HCT116 (cell line): ENCODE data around the gene LGR6.

Source experiments
- CBX3 ChIP-seq: IDR thresholded peaks from 2 replicates; pipeline ENCODE4 v1.6.1; 2012; ENCODE audit warnings: low read depth
- CEBPB ChIP-seq: IDR thresholded peaks from 2 replicates; pipeline ENCODE4 v1.6.1; 2012; ENCODE audit warnings: low read depth
- ELF1 ChIP-seq: IDR thresholded peaks from 2 replicates; pipeline ENCODE4 v1.6.1; 2012; ENCODE audit warnings: low read depth, borderline replicate concordance
- POLR2A ChIP-seq: IDR thresholded peaks from 2 replicates; pipeline ENCODE4 v1.7.0; 2011; ENCODE audit warnings: borderline replicate concordance; ENCODE audit not compliant: insufficient read depth, insufficient read length; ENCODE audit errors: extremely low read depth
- POLR2AphosphoS5 ChIP-seq: IDR thresholded peaks from 2 replicates; pipeline ENCODE4 v1.6.1; 2011; ENCODE audit warnings: mild to moderate bottlenecking, low read depth, low read length, moderate library complexity
- SIN3A ChIP-seq: IDR thresholded peaks from 2 replicates; pipeline ENCODE4 v1.6.1; 2012; ENCODE audit warnings: low read depth
- TF ChIP-seq, protein P1 (sequence below), 3 experiments: fragments of 200-600 bp in 1 of 3; sonication (generic) in 1 of 3; IDR thresholded peaks in 2 of 3; conservative IDR thresholded peaks in 1 of 3; 2 replicates each; pipeline ENCODE4 v1.5.1; 2012 to 2017; ENCODE audit warnings: low read depth in 2 of 3, low read length in 2 of 3, antibody characterized with exemption in 1 of 3, borderline replicate concordance in 1 of 3, control low read depth in 1 of 3, mild to moderate bottlenecking in 1 of 3, mixed read lengths in 1 of 3, mixed run types in 1 of 3, moderate library complexity in 1 of 3; ENCODE audit not compliant: insufficient read depth in 1 of 3
- TF ChIP-seq, protein P2 (sequence below): IDR thresholded peaks from 2 replicates; pipeline ENCODE4 v1.6.1; 2012; ENCODE audit warnings: low read depth
- TF ChIP-seq, protein P3 (sequence below): IDR thresholded peaks from 2 replicates; pipeline ENCODE4 v1.6.1; 2012

DNA sequence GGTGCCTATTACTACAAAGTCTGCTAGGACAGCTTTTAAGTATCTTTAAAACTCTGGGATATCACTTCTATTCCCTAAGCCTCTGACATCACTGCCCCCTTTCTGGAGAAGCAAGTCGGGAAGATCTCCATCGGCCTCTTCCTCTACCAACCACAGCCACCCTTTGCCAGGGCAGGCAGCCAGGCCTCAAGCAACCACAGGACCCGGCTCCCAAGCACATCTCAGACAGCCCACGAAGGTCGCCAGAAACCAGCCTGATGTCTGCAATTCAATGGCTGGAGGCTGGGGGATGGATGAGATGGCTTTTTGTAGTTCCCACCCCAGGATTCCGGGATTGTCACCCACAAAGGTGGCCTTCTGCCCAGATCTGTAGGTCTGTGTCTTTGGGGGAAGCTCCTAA, 70.7 kb downstream of the LGR6 start:
- TF ChIP-seq, protein P1, sequence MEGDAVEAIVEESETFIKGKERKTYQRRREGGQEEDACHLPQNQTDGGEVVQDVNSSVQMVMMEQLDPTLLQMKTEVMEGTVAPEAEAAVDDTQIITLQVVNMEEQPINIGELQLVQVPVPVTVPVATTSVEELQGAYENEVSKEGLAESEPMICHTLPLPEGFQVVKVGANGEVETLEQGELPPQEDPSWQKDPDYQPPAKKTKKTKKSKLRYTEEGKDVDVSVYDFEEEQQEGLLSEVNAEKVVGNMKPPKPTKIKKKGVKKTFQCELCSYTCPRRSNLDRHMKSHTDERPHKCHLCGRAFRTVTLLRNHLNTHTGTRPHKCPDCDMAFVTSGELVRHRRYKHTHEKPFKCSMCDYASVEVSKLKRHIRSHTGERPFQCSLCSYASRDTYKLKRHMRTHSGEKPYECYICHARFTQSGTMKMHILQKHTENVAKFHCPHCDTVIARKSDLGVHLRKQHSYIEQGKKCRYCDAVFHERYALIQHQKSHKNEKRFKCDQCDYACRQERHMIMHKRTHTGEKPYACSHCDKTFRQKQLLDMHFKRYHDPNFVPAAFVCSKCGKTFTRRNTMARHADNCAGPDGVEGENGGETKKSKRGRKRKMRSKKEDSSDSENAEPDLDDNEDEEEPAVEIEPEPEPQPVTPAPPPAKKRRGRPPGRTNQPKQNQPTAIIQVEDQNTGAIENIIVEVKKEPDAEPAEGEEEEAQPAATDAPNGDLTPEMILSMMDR (IDR thresholded peaks at IDR 0.05 in 2 of 3, conservative IDR thresholded peaks at IDR 0.05 in 1 of 3; ENCODE audit: borderline replicate concordance in 1 of 3, insufficient read depth in 1 of 3, low read depth in 2 of 3, low read length in 2 of 3), result no peak
- TF ChIP-seq, protein P2, sequence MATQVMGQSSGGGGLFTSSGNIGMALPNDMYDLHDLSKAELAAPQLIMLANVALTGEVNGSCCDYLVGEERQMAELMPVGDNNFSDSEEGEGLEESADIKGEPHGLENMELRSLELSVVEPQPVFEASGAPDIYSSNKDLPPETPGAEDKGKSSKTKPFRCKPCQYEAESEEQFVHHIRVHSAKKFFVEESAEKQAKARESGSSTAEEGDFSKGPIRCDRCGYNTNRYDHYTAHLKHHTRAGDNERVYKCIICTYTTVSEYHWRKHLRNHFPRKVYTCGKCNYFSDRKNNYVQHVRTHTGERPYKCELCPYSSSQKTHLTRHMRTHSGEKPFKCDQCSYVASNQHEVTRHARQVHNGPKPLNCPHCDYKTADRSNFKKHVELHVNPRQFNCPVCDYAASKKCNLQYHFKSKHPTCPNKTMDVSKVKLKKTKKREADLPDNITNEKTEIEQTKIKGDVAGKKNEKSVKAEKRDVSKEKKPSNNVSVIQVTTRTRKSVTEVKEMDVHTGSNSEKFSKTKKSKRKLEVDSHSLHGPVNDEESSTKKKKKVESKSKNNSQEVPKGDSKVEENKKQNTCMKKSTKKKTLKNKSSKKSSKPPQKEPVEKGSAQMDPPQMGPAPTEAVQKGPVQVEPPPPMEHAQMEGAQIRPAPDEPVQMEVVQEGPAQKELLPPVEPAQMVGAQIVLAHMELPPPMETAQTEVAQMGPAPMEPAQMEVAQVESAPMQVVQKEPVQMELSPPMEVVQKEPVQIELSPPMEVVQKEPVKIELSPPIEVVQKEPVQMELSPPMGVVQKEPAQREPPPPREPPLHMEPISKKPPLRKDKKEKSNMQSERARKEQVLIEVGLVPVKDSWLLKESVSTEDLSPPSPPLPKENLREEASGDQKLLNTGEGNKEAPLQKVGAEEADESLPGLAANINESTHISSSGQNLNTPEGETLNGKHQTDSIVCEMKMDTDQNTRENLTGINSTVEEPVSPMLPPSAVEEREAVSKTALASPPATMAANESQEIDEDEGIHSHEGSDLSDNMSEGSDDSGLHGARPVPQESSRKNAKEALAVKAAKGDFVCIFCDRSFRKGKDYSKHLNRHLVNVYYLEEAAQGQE, result no peak
- TF ChIP-seq POLR2A, result no peak
- no peak for TF ChIP-seq ELF1
- TF ChIP-seq, protein P3, sequence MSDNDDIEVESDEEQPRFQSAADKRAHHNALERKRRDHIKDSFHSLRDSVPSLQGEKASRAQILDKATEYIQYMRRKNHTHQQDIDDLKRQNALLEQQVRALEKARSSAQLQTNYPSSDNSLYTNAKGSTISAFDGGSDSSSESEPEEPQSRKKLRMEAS, result no peak
- no peak for TF ChIP-seq SIN3A
- TF ChIP-seq CEBPB, result no peak
- TF ChIP-seq CBX3, result no peak
- no peak for TF ChIP-seq POLR2AphosphoS5
